GM21825 (cell line): ENCODE results near the gene SPRED1.
"Not testable (repeated sequence)": the region's sequence is repeated elsewhere in the genome, so short reads cannot be mapped to it uniquely, and the experiment has no call there.

ENCODE experiments used
- ATAC-seq: cut with Tn5 transposase; IDR thresholded peaks from one replicate; pipeline ENCODE4 v1.9.1; 2021; ENCODE audit warnings: mild to moderate bottlenecking, moderate library complexity; ENCODE audit not compliant: unreplicated experiment

The SPRED1 gene

GRCh38 chr15:38275959-38276358 lies 23.3 kb downstream of the SPRED1 start:
- no peak for ATAC-seq

- ATAC-seq = not testable (repeated sequence)
Measured at GRCh38 chr15:38277281-38277680, 24.6 kb downstream of the SPRED1 start.

- ATAC-seq = no peak
Measured at GRCh38 chr15:38281031-38281430, 28.4 kb downstream of the SPRED1 start.

- no peak for ATAC-seq
Measured at GRCh38 chr15:38283010-38283409, 30.4 kb downstream of the SPRED1 start.

- no peak for ATAC-seq
Measured at GRCh38 chr15:38285456-38285855, 32.8 kb downstream of the SPRED1 start.

- ATAC-seq = no peak
Measured at GRCh38 chr15:38294126-38294525, 41.5 kb downstream of the SPRED1 start.

GRCh38 chr15:38297623-38298388 lies 45.2 kb downstream of the SPRED1 start:
- peak; percentile 55 for ATAC-seq

- no peak for ATAC-seq
Measured at GRCh38 chr15:38299216-38299615, 46.6 kb downstream of the SPRED1 start.

- no peak for ATAC-seq
Measured at GRCh38 chr15:38300395-38300794, 47.8 kb downstream of the SPRED1 start.

- no peak for ATAC-seq
Measured at GRCh38 chr15:38304481-38304880, 51.8 kb downstream of the SPRED1 start.

GRCh38 chr15:38307251-38307650 lies 54.6 kb downstream of the SPRED1 start:
- ATAC-seq = no peak

GRCh38 chr15:38307861-38308641 lies 55.4 kb downstream of the SPRED1 start:
- no peak for ATAC-seq

GRCh38 chr15:38308797-38309196 lies 56.2 kb downstream of the SPRED1 start:
- no peak for ATAC-seq

GRCh38 chr15:38312190-38312589 lies 59.6 kb downstream of the SPRED1 start:
- ATAC-seq = no peak

GRCh38 chr15:38316311-38316710 lies 63.7 kb downstream of the SPRED1 start:
- ATAC-seq = no peak

GRCh38 chr15:38320181-38320580 lies 67.5 kb downstream of the SPRED1 start:
- ATAC-seq = no peak

GRCh38 chr15:38320866-38321265 lies 68.2 kb downstream of the SPRED1 start:
- ATAC-seq = no peak

- ATAC-seq = no peak
Measured at GRCh38 chr15:38323895-38324294, 71.3 kb downstream of the SPRED1 start.

GRCh38 chr15:38324939-38325647 lies 72.5 kb downstream of the SPRED1 start:
- ATAC-seq = no peak

GRCh38 chr15:38325648-38325990 lies 73.0 kb downstream of the SPRED1 start:
- ATAC-seq = no peak

GRCh38 chr15:38332711-38333110 lies 80.1 kb downstream of the SPRED1 start:
- ATAC-seq = no peak

GRCh38 chr15:38335116-38335515 lies 82.5 kb downstream of the SPRED1 start:
- no peak for ATAC-seq
